Measurements from ENCODE around the gene ABR. TPM values are rescaled to one million over a fixed set of nuclear protein-coding genes. Genes with fewer than 3 reads are reported as not detected.

ABR gene
- total and polyA plus RNA-seq, 2 of the 8 experiments (the other 6 are each of a cell fraction or from before 2014, with no cell fraction given): 44.8 to 47.2 TPM

GRCh38 chr17:1025733-1026598 lies 153.8 kb downstream of the ABR start:
- H3K79me2 ChIP-seq (ENCODE audit: control insufficient read depth in 1 of 2, insufficient read depth in 2 of 2, low read length in 2 of 2): no peaks in the 10 kb centered on the region
- WGBS, 2 experiments (ENCODE audit: extremely low coverage in 1 of 2, insufficient coverage in 1 of 2, insufficient read length in 1 of 2, insufficient replicate concordance in 2 of 2, low coverage in 1 of 2, low lambda C conversion rate in 2 of 2, missing lambda C conversion rate in 1 of 2): 90% methylated on average over 30 of the region's 30 CpGs; no CpG with 5 or more reads in 1 of the 2 experiments
- 0 out of 7 replicates have a peak, but pooled peaks cover 0 to 1% (median 0%) of the 10 kb centered on the region in 4 experiments for H3K4me1 ChIP-seq (replicated peaks in 1 of 4; ENCODE audit: control insufficient read depth in 3 of 4, insufficient read depth in 4 of 4, low read length in 3 of 4)
- DNase-seq (ENCODE audit: low read depth in 1 of 2, low spot score in 2 of 2): no peak
- no peak overlapping the region for H4K8ac ChIP-seq (ENCODE audit: extremely low read depth, insufficient read depth, low read length)
- H2BK5ac ChIP-seq (ENCODE audit: low read depth, low read length): no peak overlapping the region
- H2BK120ac ChIP-seq (replicated peaks; ENCODE audit: low read depth, low read length): no peak overlapping the region
- H4K20me1 ChIP-seq (replicated peaks in 1 of 2; ENCODE audit: control insufficient read depth in 1 of 2, insufficient read depth in 2 of 2, low read length in 2 of 2): peaks cover 0 to 6% of the 10 kb centered on the region in 2 experiments
- H3K23me2 ChIP-seq (ENCODE audit: low read depth, low read length): peaks cover under 1% of the 10 kb centered on the region; the same call in 1 of the 2 replicates
- H4K91ac ChIP-seq (replicated peaks; ENCODE audit: insufficient read length, low read length): no peak overlapping the region
- H2BK12ac ChIP-seq (ENCODE audit: low read depth, low read length): no peak overlapping the region
- H3K14ac ChIP-seq (ENCODE audit: insufficient read length): no peak overlapping the region
- FAIRE-seq: no peak
- H3K9ac ChIP-seq (replicated peaks in 1 of 4; ENCODE audit: extremely low read depth in 1 of 4, low read depth in 3 of 4, low read length in 3 of 4): no peak overlapping the region
- H3K27me3 ChIP-seq (replicated peaks in 1 of 4; ENCODE audit: control insufficient read depth in 3 of 4, extremely low read depth in 1 of 4, insufficient read depth in 3 of 4, low read length in 3 of 4): peaks cover 0 to 3% (median under 1%) of the 10 kb centered on the region in 4 experiments; a peak in 3 of 7 replicates
- H3K36me3 ChIP-seq (ENCODE audit: control insufficient read depth in 2 of 4, insufficient read depth in 4 of 4, low read length in 3 of 4): no peaks in the 10 kb centered on the region
- no peaks in the 10 kb centered on the region for H3K79me1 ChIP-seq (ENCODE audit: low read depth, low read length)
- no peak overlapping the region for H2BK20ac ChIP-seq (ENCODE audit: low read length)
- H3K4ac ChIP-seq (replicated peaks; ENCODE audit: insufficient read length, low read depth, low read length): no peak overlapping the region
- H2BK15ac ChIP-seq (ENCODE audit: low read length): no peak overlapping the region
- H3K27ac ChIP-seq (ENCODE audit: low read depth, low read length): no peak overlapping the region
- no peak overlapping the region for H4K5ac ChIP-seq (ENCODE audit: insufficient read length, low read depth, low read length)
- no peak overlapping the region for H2AFZ ChIP-seq (ENCODE audit: low read length)
- H3K4me2 ChIP-seq (ENCODE audit: insufficient read depth in 1 of 2, low read depth in 2 of 2, low read length in 2 of 2): no peak overlapping the region
- no peak overlapping the region for H3K56ac ChIP-seq (replicated peaks; ENCODE audit: insufficient read length, low read depth, low read length)
- H3K23ac ChIP-seq (ENCODE audit: insufficient read length): no peak overlapping the region
- no peaks in the 10 kb centered on the region for H3K9me3 ChIP-seq (ENCODE audit: insufficient read depth in 2 of 2, low read depth in 1 of 2, low read length in 1 of 2)
- H2AK5ac ChIP-seq (ENCODE audit: low read depth, low read length): no peak overlapping the region
- ChIA-PET POLR2A (ENCODE audit: partially characterized antibody) (no interaction called here), CTCF (ENCODE audit: partially characterized antibody) (interaction anchor here (1.0 to 1.4 kb wide), 2 partner anchors 30 to 226 kb away, joined by 3 to 7 read pairs; no protein-coding TSS in a partner anchor)
- no peak overlapping the region for H3K4me3 ChIP-seq (ENCODE audit: extremely low read depth in 1 of 4, insufficient read depth in 2 of 4, low read depth in 3 of 4, low read length in 4 of 4)
- no peak overlapping the region for H3K18ac ChIP-seq (ENCODE audit: extremely low read depth, low read length)
- TF ChIP-seq TAF1 (IDR thresholded peaks at IDR 0.05; ENCODE audit: low read depth, low read length): no peak
- TF ChIP-seq SP1 (IDR thresholded peaks at IDR 0.05; ENCODE audit: low read depth, low read length): no peak
- TF ChIP-seq SIN3A (conservative IDR thresholded peaks at IDR 0.05 in 1 of 2, IDR thresholded peaks at IDR 0.05 in 1 of 2; ENCODE audit: low read depth in 1 of 2, low read length in 2 of 2): no peak
- no peak for TF ChIP-seq CHD1 (IDR thresholded peaks at IDR 0.05; ENCODE audit: low read depth, low read length)
- TF ChIP-seq BCL11A (IDR thresholded peaks at IDR 0.05; ENCODE audit: low read depth in 2 of 2, low read length in 2 of 2): no peak
- TF ChIP-seq E2F6 (IDR thresholded peaks at IDR 0.05): no peak
- TF ChIP-seq NANOG (IDR thresholded peaks at IDR 0.05; ENCODE audit: insufficient read depth, low read depth, low read length, poor library complexity, severe bottlenecking): no peak
- no peak for TF ChIP-seq POU5F1 (IDR thresholded peaks at IDR 0.05; ENCODE audit: low read depth, low read length)
- TF ChIP-seq TCF12 (IDR thresholded peaks at IDR 0.05; ENCODE audit: low read depth, low read length): no peak
- no peak for TF ChIP-seq KDM4A (IDR thresholded peaks at IDR 0.05; ENCODE audit: low read depth, low read length, severe bottlenecking)
- TF ChIP-seq RBBP5 (IDR thresholded peaks at IDR 0.05; ENCODE audit: borderline replicate concordance, low read depth, low read length): no peak
- no peak for TF ChIP-seq CREB1 (IDR thresholded peaks at IDR 0.05)
